Measurements from ENCODE around the gene TUBE1.

The TUBE1 gene

DNA sequence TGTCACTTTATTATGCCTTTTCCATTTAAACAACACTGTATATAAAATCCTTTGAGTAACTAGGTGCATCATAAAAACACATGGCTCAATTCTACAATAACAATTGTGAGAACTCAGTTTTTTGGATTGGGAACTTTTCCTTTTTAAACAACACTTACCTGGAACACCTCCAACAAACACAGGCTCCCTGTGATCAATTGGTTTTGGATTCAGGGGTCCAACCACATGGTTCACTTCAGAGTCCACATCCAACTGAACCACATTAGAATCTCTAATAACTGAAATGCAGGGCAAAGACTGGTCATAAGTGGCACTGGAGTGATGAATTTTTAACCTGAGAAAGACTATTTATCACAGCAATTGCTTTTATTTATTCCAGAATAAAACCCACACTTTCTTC is 26.6 kb upstream of the TUBE1 start:
- Histone ChIP-seq H3K9me2 (replicated peaks; ENCODE audit: low read depth, low read length) (no peaks in the 10 kb centered on the region), H2AFZ (ENCODE audit: low read length) (no peak overlapping the region), H3K4me2 (ENCODE audit: low read depth, low read length, poor library complexity, severe bottlenecking) (no peak overlapping the region), H3K79me2 (ENCODE audit: insufficient read depth, low read length) (no peaks in the 10 kb centered on the region), H3K9me3 (ENCODE audit: insufficient read depth, low read depth, low read length) (no peaks in the 10 kb centered on the region), H4K20me1 (ENCODE audit: insufficient read depth, low read length, poor library complexity, severe bottlenecking) (no peaks in the 10 kb centered on the region), H3K36me3 (ENCODE audit: insufficient read depth, low read length) (no peaks in the 10 kb centered on the region), H3K4me3 (ENCODE audit: low read length, poor library complexity, severe bottlenecking) (no peak overlapping the region), H3K4me1 (ENCODE audit: insufficient read depth, low read length, poor library complexity, severe bottlenecking) (peaks cover 6% of the 10 kb centered on the region), H3K27me3 (ENCODE audit: insufficient read depth, low read length, poor library complexity, severe bottlenecking) (no peaks in the 10 kb centered on the region), H3F3A (ENCODE audit: low read depth) (no peaks in the 10 kb centered on the region), H3K9ac (ENCODE audit: low read depth, low read length, poor library complexity, severe bottlenecking) (no peak overlapping the region)
- TF ChIP-seq, protein P1, sequence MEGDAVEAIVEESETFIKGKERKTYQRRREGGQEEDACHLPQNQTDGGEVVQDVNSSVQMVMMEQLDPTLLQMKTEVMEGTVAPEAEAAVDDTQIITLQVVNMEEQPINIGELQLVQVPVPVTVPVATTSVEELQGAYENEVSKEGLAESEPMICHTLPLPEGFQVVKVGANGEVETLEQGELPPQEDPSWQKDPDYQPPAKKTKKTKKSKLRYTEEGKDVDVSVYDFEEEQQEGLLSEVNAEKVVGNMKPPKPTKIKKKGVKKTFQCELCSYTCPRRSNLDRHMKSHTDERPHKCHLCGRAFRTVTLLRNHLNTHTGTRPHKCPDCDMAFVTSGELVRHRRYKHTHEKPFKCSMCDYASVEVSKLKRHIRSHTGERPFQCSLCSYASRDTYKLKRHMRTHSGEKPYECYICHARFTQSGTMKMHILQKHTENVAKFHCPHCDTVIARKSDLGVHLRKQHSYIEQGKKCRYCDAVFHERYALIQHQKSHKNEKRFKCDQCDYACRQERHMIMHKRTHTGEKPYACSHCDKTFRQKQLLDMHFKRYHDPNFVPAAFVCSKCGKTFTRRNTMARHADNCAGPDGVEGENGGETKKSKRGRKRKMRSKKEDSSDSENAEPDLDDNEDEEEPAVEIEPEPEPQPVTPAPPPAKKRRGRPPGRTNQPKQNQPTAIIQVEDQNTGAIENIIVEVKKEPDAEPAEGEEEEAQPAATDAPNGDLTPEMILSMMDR (conservative IDR thresholded peaks at IDR 0.05; ENCODE audit: low read length) = no peak
- no peak for TF ChIP-seq EZH2phosphoT487 (IDR thresholded peaks at IDR 0.05; ENCODE audit: borderline replicate concordance)

DNA sequence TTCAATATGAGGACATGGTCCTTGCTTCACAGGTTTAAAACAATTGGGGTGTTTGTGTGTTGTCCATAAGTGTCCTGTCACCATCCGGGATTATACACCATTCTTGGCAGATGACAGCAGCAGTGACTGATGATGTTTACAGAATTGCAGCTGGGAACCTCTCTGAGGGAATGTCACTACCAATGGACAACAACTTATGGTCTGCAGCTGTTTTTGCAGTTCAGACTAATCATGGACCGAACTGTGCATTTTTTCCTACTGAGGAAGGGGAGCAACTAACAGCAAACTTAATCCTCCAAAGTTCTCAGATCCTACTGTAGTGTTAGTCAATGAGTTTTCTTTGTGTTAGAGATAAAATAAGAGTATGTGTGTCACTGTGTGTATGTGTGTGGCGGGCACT is 26.1 kb upstream of the TUBE1 start:
- Histone ChIP-seq H3K27me3 (ENCODE audit: insufficient read depth, low read length, poor library complexity, severe bottlenecking) (no peaks in the 10 kb centered on the region), H3K4me1 (ENCODE audit: insufficient read depth, low read length, poor library complexity, severe bottlenecking) (peaks cover 6% of the 10 kb centered on the region), H3K36me3 (ENCODE audit: insufficient read depth, low read length) (no peaks in the 10 kb centered on the region), H2AFZ (ENCODE audit: low read length) (no peak overlapping the region), H3F3A (ENCODE audit: low read depth) (no peaks in the 10 kb centered on the region), H4K20me1 (ENCODE audit: insufficient read depth, low read length, poor library complexity, severe bottlenecking) (no peaks in the 10 kb centered on the region), H3K4me2 (ENCODE audit: low read depth, low read length, poor library complexity, severe bottlenecking) (no peak overlapping the region), H3K4me3 (ENCODE audit: low read length, poor library complexity, severe bottlenecking) (no peak overlapping the region), H3K9me3 (ENCODE audit: insufficient read depth, low read depth, low read length) (no peaks in the 10 kb centered on the region), H3K79me2 (ENCODE audit: insufficient read depth, low read length) (no peaks in the 10 kb centered on the region), H3K9ac (ENCODE audit: low read depth, low read length, poor library complexity, severe bottlenecking) (no peak overlapping the region), H3K9me2 (replicated peaks; ENCODE audit: low read depth, low read length) (no peaks in the 10 kb centered on the region)
- TF ChIP-seq, protein P1 (conservative IDR thresholded peaks at IDR 0.05; ENCODE audit: low read length) = no peak
- no peak for TF ChIP-seq EZH2phosphoT487 (IDR thresholded peaks at IDR 0.05; ENCODE audit: borderline replicate concordance)

DNA sequence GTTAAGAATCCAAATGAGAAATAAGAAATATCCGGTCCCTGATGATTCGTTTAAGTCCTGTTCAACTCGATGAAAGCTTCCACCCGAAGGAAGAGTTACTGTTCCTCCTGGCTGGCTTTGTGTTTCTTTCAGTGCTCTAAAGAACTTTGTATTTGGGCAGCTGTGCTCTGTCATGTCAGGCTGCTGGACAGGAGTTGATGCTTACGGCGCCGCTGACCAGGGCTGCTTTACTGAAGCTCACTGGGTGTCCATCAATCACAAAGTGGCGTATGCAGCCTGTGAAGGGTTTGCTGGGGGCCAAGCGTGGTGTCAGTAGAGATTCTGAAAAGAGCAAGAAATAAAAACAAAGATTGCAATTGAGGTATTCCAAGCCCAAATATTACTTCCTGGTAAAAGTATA is 22.0 kb upstream of the TUBE1 start:
- H3K9ac ChIP-seq (ENCODE audit: low read depth, low read length, poor library complexity, severe bottlenecking) = no peak overlapping the region
- TF ChIP-seq, protein P1 (conservative IDR thresholded peaks at IDR 0.05; ENCODE audit: low read length) = no peak
- no peak for TF ChIP-seq EZH2phosphoT487 (IDR thresholded peaks at IDR 0.05; ENCODE audit: borderline replicate concordance)
- H3K4me2 ChIP-seq (ENCODE audit: low read depth, low read length, poor library complexity, severe bottlenecking) = no peak overlapping the region
- H4K20me1 ChIP-seq (ENCODE audit: insufficient read depth, low read length, poor library complexity, severe bottlenecking) = no peaks in the 10 kb centered on the region
- H2AFZ ChIP-seq (ENCODE audit: low read length) = peak overlapping the region; percentile 79; the same call in 1 of the 2 replicates
- H3K9me3 ChIP-seq (ENCODE audit: insufficient read depth, low read depth, low read length) = no peaks in the 10 kb centered on the region
- no peak overlapping the region for H3K4me3 ChIP-seq (ENCODE audit: low read length, poor library complexity, severe bottlenecking)
- no peaks in the 10 kb centered on the region for H3F3A ChIP-seq (ENCODE audit: low read depth)
- no peaks in the 10 kb centered on the region for H3K36me3 ChIP-seq (ENCODE audit: insufficient read depth, low read length)
- H3K27me3 ChIP-seq (ENCODE audit: insufficient read depth, low read length, poor library complexity, severe bottlenecking) = no peaks in the 10 kb centered on the region
- H3K4me1 ChIP-seq (ENCODE audit: insufficient read depth, low read length, poor library complexity, severe bottlenecking) = no peaks in the 10 kb centered on the region
- no peaks in the 10 kb centered on the region for H3K79me2 ChIP-seq (ENCODE audit: insufficient read depth, low read length)
- H3K9me2 ChIP-seq (replicated peaks; ENCODE audit: low read depth, low read length) = no peaks in the 10 kb centered on the region

All from Loucy (cell line).